ENCODE measurements around the gene PPP2R2C. TPM values are rescaled to one million over a fixed set of nuclear protein-coding genes. Genes with fewer than 3 reads are reported as not detected.

PPP2R2C gene
- total and polyA plus RNA-seq, 9 of the 15 experiments (the other 6 are each of a cell fraction or from before 2014, with no cell fraction given), result 0.04 to 0.06 TPM; not detected in 7

GRCh38 chr4:6362896-6363295, 109.5 kb downstream of the PPP2R2C start (continued):
- TF ChIP-seq CREB1 (IDR thresholded peaks at IDR 0.05), result no peak
- 0 out of 2 replicates have a peak, but pooled peaks have one; percentile 33 for TF ChIP-seq CREB1 (CRISPR knock-in tag; IDR thresholded peaks at IDR 0.05)
- TF ChIP-seq E2F4 (CRISPR knock-in tag; IDR thresholded peaks at IDR 0.05; ENCODE audit: low read depth), result peak; percentile 74; the same call in 1 of the 2 replicates
- 0 out of 2 replicates have a peak, but pooled peaks have one; percentile 50 for TF ChIP-seq ZNF766 (CRISPR knock-in tag; conservative IDR thresholded peaks at IDR 0.05)
- TF ChIP-seq STAG1 (CRISPR knock-in tag; IDR thresholded peaks at IDR 0.05; ENCODE audit: borderline replicate concordance), result peak; percentile 28; the same call in 1 of the 2 replicates
- no peak for TF ChIP-seq HDAC1 (IDR thresholded peaks at IDR 0.05)
- no peak for TF ChIP-seq PHB2 (IDR thresholded peaks at IDR 0.05; ENCODE audit: low read depth)
- no peak for TF ChIP-seq MTA1 (IDR thresholded peaks at IDR 0.05; ENCODE audit: borderline replicate concordance)
- 0 out of 2 replicates have a peak, but pooled peaks have one; percentile 18 for TF ChIP-seq ZNF311 (CRISPR knock-in tag; IDR thresholded peaks at IDR 0.05)
- no peak for TF ChIP-seq SIN3A (IDR thresholded peaks at IDR 0.05; ENCODE audit: borderline replicate concordance in 2 of 2, control insufficient read depth in 1 of 2, low read depth in 2 of 2, low read length in 2 of 2)
- 0 out of 4 replicates have a peak, but pooled peaks of 1 of the 2 experiments have one; percentile 17 for TF ChIP-seq MNT (conservative IDR thresholded peaks at IDR 0.05)
- no peak for TF ChIP-seq DLX4 (CRISPR knock-in tag; IDR thresholded peaks at IDR 0.05)
- no peak for TF ChIP-seq PPARD (CRISPR knock-in tag; IDR thresholded peaks at IDR 0.05)
- TF ChIP-seq CXXC5 (CRISPR knock-in tag; IDR thresholded peaks at IDR 0.05), result peak; percentile 48; the same call in 1 of the 2 replicates
- TF ChIP-seq KAT8 (IDR thresholded peaks at IDR 0.05; ENCODE audit: low read depth), result no peak
- TF ChIP-seq HDAC3 (IDR thresholded peaks at IDR 0.05; ENCODE audit: borderline replicate concordance, partially characterized antibody), result no peak
- TF ChIP-seq MEF2D (tag; conservative IDR thresholded peaks at IDR 0.05; ENCODE audit: low read depth), result no peak
- TF ChIP-seq EHMT2 (IDR thresholded peaks at IDR 0.05), result peak; percentile 99
- TF ChIP-seq ZNF253 (CRISPR knock-in tag; conservative IDR thresholded peaks at IDR 0.05), result no peak
- peak; percentile 92 for TF ChIP-seq ZNF511 (CRISPR knock-in tag; IDR thresholded peaks at IDR 0.05)
- TF ChIP-seq MAZ (CRISPR knock-in tag; conservative IDR thresholded peaks at IDR 0.05 in 1 of 2, IDR thresholded peaks at IDR 0.05 in 1 of 2), result peak in 1 of 2 experiments; percentile 56; a peak in 2 of 4 replicates
- TF ChIP-seq CREM (IDR thresholded peaks at IDR 0.05; ENCODE audit: low read depth), result peak; percentile 68; the same call in 1 of the 2 replicates
